ENCODE measurements around the gene ARMS2. TPM values are rescaled to one million over a fixed set of nuclear protein-coding genes. Genes with fewer than 3 reads are reported as not detected.

ARMS2 gene
- total RNA-seq, 4 donors from 2014 or later, result not detected

- TF ChIP-seq, protein P1, sequence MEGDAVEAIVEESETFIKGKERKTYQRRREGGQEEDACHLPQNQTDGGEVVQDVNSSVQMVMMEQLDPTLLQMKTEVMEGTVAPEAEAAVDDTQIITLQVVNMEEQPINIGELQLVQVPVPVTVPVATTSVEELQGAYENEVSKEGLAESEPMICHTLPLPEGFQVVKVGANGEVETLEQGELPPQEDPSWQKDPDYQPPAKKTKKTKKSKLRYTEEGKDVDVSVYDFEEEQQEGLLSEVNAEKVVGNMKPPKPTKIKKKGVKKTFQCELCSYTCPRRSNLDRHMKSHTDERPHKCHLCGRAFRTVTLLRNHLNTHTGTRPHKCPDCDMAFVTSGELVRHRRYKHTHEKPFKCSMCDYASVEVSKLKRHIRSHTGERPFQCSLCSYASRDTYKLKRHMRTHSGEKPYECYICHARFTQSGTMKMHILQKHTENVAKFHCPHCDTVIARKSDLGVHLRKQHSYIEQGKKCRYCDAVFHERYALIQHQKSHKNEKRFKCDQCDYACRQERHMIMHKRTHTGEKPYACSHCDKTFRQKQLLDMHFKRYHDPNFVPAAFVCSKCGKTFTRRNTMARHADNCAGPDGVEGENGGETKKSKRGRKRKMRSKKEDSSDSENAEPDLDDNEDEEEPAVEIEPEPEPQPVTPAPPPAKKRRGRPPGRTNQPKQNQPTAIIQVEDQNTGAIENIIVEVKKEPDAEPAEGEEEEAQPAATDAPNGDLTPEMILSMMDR (IDR thresholded peaks at IDR 0.05), result no peak
- DNase-seq (ENCODE audit: low spot score) (no peak), ATAC-seq (ENCODE audit: low FRiP score) (no peak)
Measured at GRCh38 chr10:122435212-122435827, 19.1 kb upstream of the ARMS2 start.

- no peak for DNase-seq (ENCODE audit: low spot score)
- TF ChIP-seq, protein P1 (IDR thresholded peaks at IDR 0.05), result no peak
- no peak for ATAC-seq (ENCODE audit: low FRiP score)
Measured at GRCh38 chr10:122441961-122442360, 12.5 kb upstream of the ARMS2 start.

GRCh38 chr10:122445469-122445868 lies 9.0 kb upstream of the ARMS2 start:
- ATAC-seq (ENCODE audit: low FRiP score), result no peak
- TF ChIP-seq, protein P1 (IDR thresholded peaks at IDR 0.05), result no peak
- no peak for DNase-seq (ENCODE audit: low spot score)

GRCh38 chr10:122445904-122446303 lies 8.5 kb upstream of the ARMS2 start:
- ATAC-seq (ENCODE audit: low FRiP score) (peak; percentile 22), DNase-seq (ENCODE audit: low spot score) (no peak)
- TF ChIP-seq, protein P1 (IDR thresholded peaks at IDR 0.05), result no peak

- no peak for DNase-seq (ENCODE audit: low spot score)
- ATAC-seq (ENCODE audit: low FRiP score), result peak; percentile 73
- TF ChIP-seq, protein P1 (IDR thresholded peaks at IDR 0.05), result no peak
Measured at GRCh38 chr10:122446668-122447423, 7.6 kb upstream of the ARMS2 start.

- DNase-seq (ENCODE audit: low spot score) (no peak), ATAC-seq (ENCODE audit: low FRiP score) (no peak)
- TF ChIP-seq, protein P1 (IDR thresholded peaks at IDR 0.05), result no peak
Measured at GRCh38 chr10:122448600-122448999, 5.9 kb upstream of the ARMS2 start.

DNA sequence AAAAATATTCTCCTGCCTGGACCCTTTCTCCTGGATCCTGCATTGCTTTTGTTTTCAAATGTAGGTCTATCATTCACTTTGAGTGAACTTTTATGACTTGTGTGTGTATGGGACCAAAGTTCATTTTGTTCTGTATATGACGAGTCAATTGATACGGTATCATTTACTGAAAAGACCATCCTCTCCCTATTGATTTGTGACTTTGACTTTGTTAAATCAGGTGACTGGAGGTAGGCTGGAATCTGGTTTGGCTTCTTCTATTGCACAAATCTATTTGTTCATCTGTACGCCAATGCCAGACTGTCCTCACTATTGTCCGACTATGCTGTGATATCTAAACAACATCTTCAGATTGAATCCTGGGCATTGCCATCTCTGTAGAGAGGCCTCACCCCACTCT lies 5.3 kb upstream of the ARMS2 start:
- DNase-seq (ENCODE audit: low spot score) (no peak), ATAC-seq (ENCODE audit: low FRiP score) (no peak)
- TF ChIP-seq, protein P1 (IDR thresholded peaks at IDR 0.05), result no peak

Measured in omental fat pad (tissue), 4 donors.